Fibroblast of villous mesenchyme (primary cell): Measurements from ENCODE around the gene VOPP1. TPM values are rescaled to one million over a fixed set of nuclear protein-coding genes. Genes with fewer than 3 reads are reported as not detected.

Experiments used
- DNase-seq: peaks from one replicate; pipeline ENCODE4 v3.0.0-alpha.2; 2010; ENCODE audit warnings: low read depth
- H3K4me3 ChIP-seq: 2 replicates; pipeline ENCODE4 v1.5.1; 2011; ENCODE audit warnings: low read depth, mild to moderate bottlenecking, low read length
- total RNA-seq: library from RNA; depleted of rRNA; stranded (reverse); fragments of >200 nt; gene quantifications from 2 replicates; pipeline ENCODE4 v1.2.3, GENCODE V29; 2012
- TF ChIP-seq, protein P1 (sequence below): IDR thresholded peaks from 2 replicates; pipeline ENCODE4 v1.5.1; 2012; ENCODE audit warnings: low read depth, mild to moderate bottlenecking, low read length; ENCODE audit not compliant: insufficient read depth

VOPP1 gene
- total RNA-seq, 1 donor: 81.2 TPM

DNA sequence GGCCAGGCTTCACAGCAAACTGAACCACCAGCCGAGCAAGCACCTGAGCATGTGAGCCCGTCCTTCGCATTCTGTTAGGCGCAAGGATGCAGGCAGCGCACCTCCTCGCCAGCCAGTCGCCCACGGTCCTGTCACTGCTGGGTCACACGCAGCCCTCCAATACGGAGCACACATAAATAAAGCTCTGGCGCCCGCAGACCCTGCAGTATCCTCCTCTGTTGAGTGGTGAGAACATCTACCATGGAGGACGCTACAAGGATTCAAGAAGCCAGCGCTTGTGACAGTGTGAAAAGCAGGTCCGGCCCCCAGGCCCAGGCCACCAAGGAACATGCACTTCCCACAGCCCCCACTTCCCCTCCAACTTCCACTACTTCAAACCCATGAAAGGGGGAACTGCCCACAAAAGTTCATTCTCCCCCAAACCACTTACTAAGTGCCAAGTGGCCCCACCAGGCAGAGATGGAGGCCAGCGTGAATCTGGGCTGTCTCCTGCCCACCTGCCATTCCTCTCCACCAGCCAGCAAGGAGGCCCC, 34.8 kb downstream of the VOPP1 start:
- TF ChIP-seq, protein P1, sequence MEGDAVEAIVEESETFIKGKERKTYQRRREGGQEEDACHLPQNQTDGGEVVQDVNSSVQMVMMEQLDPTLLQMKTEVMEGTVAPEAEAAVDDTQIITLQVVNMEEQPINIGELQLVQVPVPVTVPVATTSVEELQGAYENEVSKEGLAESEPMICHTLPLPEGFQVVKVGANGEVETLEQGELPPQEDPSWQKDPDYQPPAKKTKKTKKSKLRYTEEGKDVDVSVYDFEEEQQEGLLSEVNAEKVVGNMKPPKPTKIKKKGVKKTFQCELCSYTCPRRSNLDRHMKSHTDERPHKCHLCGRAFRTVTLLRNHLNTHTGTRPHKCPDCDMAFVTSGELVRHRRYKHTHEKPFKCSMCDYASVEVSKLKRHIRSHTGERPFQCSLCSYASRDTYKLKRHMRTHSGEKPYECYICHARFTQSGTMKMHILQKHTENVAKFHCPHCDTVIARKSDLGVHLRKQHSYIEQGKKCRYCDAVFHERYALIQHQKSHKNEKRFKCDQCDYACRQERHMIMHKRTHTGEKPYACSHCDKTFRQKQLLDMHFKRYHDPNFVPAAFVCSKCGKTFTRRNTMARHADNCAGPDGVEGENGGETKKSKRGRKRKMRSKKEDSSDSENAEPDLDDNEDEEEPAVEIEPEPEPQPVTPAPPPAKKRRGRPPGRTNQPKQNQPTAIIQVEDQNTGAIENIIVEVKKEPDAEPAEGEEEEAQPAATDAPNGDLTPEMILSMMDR: no peak
- no peak for DNase-seq
- no peak overlapping the region for H3K4me3 ChIP-seq

DNA sequence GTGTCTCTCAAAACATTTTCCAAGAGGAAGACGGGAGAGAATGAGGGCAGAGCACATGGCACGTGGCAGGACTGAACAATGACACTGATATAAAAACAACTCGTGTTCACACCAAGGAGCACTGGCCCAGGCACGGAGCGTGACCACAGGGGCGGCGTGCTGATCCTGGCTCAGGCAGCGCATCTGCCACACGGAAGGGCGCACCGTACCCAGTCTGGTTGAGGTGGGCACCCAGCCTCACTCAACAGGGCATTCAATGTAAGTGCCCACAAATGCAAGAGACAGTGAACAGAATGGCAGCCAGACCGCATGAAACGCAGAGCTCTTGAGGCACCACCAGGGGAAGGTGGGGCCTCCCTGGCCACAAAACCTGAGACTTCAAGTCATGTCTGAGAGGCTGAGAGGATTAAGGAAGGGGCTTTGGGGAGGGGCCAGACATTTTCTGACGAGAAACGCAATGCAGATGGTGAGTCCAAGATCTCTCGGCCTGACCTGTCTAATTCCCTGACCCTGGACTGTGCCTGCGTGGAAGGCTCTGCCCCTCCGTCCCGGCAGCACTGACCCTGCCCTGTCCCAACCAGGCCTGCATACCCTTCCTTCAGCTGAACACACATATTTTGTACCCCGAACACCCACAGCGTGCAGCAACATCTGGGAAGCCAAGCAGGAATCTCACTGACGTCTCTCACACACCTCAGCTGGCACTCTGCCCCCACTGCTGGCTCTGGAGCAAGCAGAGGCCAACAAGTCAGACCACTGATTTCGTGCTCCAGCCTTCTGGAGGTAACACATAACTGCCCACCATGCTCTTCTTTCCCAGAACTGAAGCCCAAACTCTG, 35.5 kb downstream of the VOPP1 start:
- no peak for DNase-seq
- TF ChIP-seq, protein P1: no peak
- H3K4me3 ChIP-seq: no peak overlapping the region

DNA sequence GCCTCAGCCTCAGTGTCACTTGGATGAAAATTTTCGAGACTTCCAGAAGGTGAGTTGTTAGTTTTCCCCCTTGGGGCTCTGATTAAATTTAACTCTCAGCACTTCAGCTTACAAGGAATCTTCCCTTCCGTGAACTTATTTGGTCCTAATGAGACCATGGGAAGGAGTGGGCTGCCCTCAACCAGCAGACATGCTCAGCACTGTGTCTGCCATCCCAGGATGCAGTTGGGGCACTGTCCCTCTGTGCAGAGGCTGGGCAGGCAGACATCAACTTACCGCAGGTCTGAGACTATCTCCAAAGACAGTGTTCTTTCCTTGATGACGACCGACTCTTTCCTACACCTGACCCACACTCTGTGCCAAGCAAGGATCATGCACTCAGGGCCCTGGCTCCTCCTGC, 36.7 kb downstream of the VOPP1 start:
- TF ChIP-seq, protein P1: no peak
- no peak overlapping the region for H3K4me3 ChIP-seq
- no peak for DNase-seq

DNA sequence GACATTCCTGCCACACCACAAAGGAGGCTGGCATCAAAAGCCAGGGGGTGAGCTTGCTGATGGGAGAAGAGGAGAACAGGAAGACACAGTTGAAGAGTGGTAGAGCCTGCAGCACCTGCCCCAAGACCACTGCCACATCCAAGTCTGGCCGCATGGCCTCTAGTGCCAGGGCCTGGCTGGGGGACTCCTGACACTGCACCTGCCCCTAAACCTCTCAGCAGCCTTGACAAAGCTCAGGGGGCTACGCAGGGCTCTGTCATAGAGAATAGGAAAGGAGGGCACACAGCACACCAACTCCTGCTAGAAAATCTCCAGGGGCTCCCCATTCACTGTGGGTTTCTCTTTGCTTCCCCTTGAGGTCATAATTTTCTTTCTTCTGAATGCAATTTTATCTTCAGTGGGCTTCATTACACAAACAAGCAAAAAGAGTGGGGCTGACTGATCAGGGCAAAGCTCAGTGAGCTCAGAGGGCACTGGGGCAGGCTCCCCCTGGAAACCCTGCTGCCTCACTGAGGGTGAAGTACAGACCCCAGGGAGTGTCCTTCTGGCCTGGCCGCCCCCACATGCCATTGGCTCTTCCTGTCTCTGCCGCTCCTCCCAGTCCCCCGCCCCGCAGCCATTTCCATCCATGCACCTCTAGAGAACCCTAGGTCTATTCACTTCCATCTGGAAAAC, 37.2 kb downstream of the VOPP1 start:
- no peak for DNase-seq
- TF ChIP-seq, protein P1: no peak
- H3K4me3 ChIP-seq: no peak overlapping the region

DNA sequence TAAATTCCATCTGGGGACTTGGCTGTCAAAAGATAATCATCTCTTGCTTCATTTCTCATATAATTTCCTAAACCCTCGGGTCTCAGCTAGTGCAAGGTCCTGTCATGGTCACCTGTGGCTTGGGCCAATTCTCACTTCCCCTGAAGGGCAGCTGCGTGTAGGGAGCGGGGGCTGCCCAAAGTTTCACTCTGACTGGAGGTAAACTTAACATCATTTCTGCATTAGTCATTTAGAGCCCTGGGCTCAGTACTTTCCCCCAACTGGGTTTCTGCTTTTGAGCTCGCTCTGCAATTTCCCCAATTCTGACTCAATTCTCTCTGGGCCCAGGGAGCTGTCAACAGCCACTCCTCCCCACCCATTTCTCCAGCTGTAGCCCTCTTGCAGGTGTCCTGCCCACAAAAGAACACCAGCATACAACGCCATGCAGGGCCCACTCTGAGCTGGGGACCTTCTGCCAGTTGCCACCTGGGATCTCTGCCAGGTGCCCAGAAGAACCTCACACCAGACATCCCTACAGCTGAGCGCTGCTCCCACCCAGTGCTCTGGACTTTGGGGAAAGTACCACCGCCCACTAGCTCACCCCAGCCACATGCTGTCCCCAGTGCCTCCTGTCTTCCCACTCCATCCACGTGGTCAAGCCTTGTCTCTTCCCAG, 37.9 kb downstream of the VOPP1 start:
- peak; percentile 51 for DNase-seq
- no peak overlapping the region for H3K4me3 ChIP-seq
- TF ChIP-seq, protein P1: no peak

DNA sequence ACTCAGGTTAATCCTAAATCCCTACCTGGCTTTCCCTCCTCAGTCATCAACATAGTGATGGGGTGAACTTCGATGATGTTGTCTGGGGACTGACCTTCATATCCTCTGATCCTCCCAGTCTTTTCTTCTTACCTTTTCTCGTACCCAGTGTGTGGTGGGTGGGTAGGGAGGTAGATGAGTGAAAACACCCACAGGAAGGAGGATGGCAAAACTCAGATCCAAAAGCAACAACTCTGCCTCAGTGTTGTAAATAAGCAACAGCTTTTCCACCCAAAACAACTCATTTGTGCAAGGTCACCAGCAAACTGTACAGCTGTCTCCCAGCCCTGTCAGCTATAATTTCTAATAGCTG, 38.6 kb downstream of the VOPP1 start:
- TF ChIP-seq, protein P1: no peak

More for the DNA sequence above, 38.6 kb downstream of the VOPP1 start:
- DNase-seq: no peak
- no peak overlapping the region for H3K4me3 ChIP-seq
